Neural progenitor cell (in vitro differentiated cells): Measurements from ENCODE around the gene TRIP13. TPM values are rescaled to one million over a fixed set of nuclear protein-coding genes. Genes with fewer than 3 reads are reported as not detected.

ENCODE experiments used
- DNase-seq: peaks from one replicate; pipeline ENCODE4 v3.0.0-alpha.2; 2016; ENCODE audit warnings: low spot score
- H2AFZ ChIP-seq: fragments of 200-600 bp; sonication (generic); replicated peaks from 2 replicates; pipeline ENCODE4 v1.6.1; 2016; ENCODE audit warnings: antibody characterized with exemption
- H3F3A ChIP-seq: fragments of 200-600 bp; sonication (generic); 2 replicates; pipeline ENCODE4 v1.6.1; 2016; ENCODE audit warnings: antibody characterized with exemption, low read depth
- H3K27ac ChIP-seq: fragments of 200-600 bp; sonication (generic); 2 replicates; pipeline ENCODE4 v1.5.1; 2016; ENCODE audit warnings: mild to moderate bottlenecking
- H3K27me3 ChIP-seq: fragments of 200-600 bp; sonication (generic); 2 replicates; pipeline ENCODE4 v1.6.1; 2016; ENCODE audit warnings: mild to moderate bottlenecking, moderate library complexity
- H3K36me3 ChIP-seq: fragments of 200-600 bp; sonication (generic); 2 replicates; pipeline ENCODE4 v1.5.1; 2016
- H3K4me1 ChIP-seq: fragments of 200-600 bp; sonication (generic); 2 replicates; pipeline ENCODE4 v1.6.1; 2016; ENCODE audit warnings: mixed run types
- H3K4me2 ChIP-seq: fragments of 200-600 bp; sonication (generic); 2 replicates; pipeline ENCODE4 v1.6.1; 2016
- H3K4me3 ChIP-seq: fragments of 200-600 bp; sonication (generic); 2 replicates; pipeline ENCODE4 v1.5.1; 2016
- H3K79me2 ChIP-seq: fragments of 200-600 bp; sonication (generic); 2 replicates; pipeline ENCODE4 v1.6.1; 2016; ENCODE audit warnings: low read depth
- H3K9ac ChIP-seq: fragments of 200-600 bp; sonication (generic); 2 replicates; pipeline ENCODE4 v1.6.1; 2016
- H3K9me3 ChIP-seq: fragments of 200-600 bp; sonication (generic); 2 replicates; pipeline ENCODE4 v1.5.1; 2016; ENCODE audit warnings: low read depth
- H4K20me1 ChIP-seq: fragments of 200-600 bp; sonication (generic); 2 replicates; pipeline ENCODE4 v1.6.1; 2016; ENCODE audit warnings: low read depth
- H3K27ac Mint-ChIP-seq: 3 replicates; pipeline ENCODE4 v1.8.0; 2021; ENCODE audit warnings: mixed read lengths
- H3K27me3 Mint-ChIP-seq: 2 replicates; pipeline ENCODE4 v1.8.0; 2022; ENCODE audit warnings: low read depth, mild to moderate bottlenecking, inconsistent platforms, moderate library complexity, mixed read lengths; ENCODE audit not compliant: insufficient read depth
- H3K36me3 Mint-ChIP-seq: 3 replicates; pipeline ENCODE4 v1.8.0; 2021; ENCODE audit warnings: mixed read lengths
- H3K4me1 Mint-ChIP-seq: 3 replicates; pipeline ENCODE4 v1.8.0; 2021; ENCODE audit warnings: mixed read lengths
- H3K4me3 Mint-ChIP-seq: 3 replicates; pipeline ENCODE4 v1.8.0; 2021; ENCODE audit warnings: mild to moderate bottlenecking, moderate library complexity, mixed read lengths
- H3K9me3 Mint-ChIP-seq: 3 replicates; pipeline ENCODE4 v1.8.0; 2020; ENCODE audit warnings: mixed read lengths
- EZH2 ChIP-seq: fragments of 200-600 bp; sonication (generic); IDR thresholded peaks from 2 replicates; pipeline ENCODE4 v1.6.1; 2017; ENCODE audit warnings: antibody characterized with exemption, mild to moderate bottlenecking, moderate library complexity
- EZH2phosphoT487 ChIP-seq: fragments of 200-600 bp; sonication (generic); IDR thresholded peaks from 2 replicates; pipeline ENCODE4 v1.6.1; 2017; ENCODE audit warnings: antibody characterized with exemption
- total RNA-seq: library from RNA; depleted of rRNA; stranded (reverse); fragments of >200 nt; gene quantifications from 2 replicates; pipeline ENCODE4 v1.2.3, GENCODE V29; 2015; ENCODE audit warnings: low replicate concordance
- TF ChIP-seq, protein P1 (sequence below): fragments of 200-600 bp; sonication (generic); IDR thresholded peaks from 2 replicates; pipeline ENCODE4 v1.5.1; 2017; ENCODE audit warnings: antibody characterized with exemption, mild to moderate bottlenecking

The TRIP13 gene
- total RNA-seq, 1 donor from 2014 or later: 32.3 TPM

DNA sequence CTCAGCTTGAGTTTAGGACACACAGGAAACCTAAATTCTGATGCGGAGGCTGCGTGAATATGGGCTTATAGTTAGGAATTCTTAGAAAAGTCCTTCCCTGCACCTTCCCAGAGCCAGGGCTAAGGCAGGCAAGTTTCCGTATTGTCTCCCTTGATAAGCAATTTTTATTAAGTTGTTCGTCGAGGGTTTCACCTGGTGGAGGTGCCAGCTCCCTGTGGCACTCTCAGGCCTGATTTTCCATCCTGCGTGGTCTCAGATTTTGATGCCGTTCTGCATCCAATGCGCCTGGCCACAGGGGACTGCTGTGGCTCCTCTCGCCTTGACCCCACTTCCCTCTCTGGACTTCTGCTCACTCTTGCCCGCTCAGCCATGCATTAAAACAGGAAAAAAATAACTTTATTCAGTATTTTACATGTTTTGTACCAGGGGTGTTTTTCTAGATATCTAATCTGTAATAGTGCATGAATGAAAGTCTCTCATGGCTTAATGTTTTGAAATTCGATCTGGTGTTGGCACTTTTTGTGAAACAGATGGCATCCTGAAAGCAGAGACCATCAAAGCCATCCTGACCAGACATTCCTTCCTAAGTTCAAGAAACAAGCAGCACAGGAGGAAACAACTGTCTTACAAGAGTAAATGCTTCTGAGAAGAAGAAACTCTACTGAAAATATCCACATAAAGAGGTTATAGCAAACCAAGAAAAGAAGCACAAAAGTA, 50.7 kb downstream of the TRIP13 start:
- no peak overlapping the region for H2AFZ ChIP-seq
- peaks cover 13% of the 10 kb centered on the region for H3K4me1 ChIP-seq
- H3K27ac Mint-ChIP-seq: peak overlapping the region; percentile 5
- H3K9me3 ChIP-seq: no peaks in the 10 kb centered on the region
- H4K20me1 ChIP-seq: no peaks in the 10 kb centered on the region
- no peak overlapping the region for H3K4me3 Mint-ChIP-seq
- H3F3A ChIP-seq: peaks cover 7% of the 10 kb centered on the region
- H3K4me3 ChIP-seq: no peak overlapping the region
- peaks cover 11% of the 10 kb centered on the region for H3K27me3 Mint-ChIP-seq
- H3K27me3 ChIP-seq: peaks cover 40% of the 10 kb centered on the region
- no peak for DNase-seq
- H3K79me2 ChIP-seq: no peaks in the 10 kb centered on the region
- H3K4me1 Mint-ChIP-seq: peaks cover 44% of the 10 kb centered on the region
- no peak overlapping the region for H3K4me2 ChIP-seq
- no peak overlapping the region for H3K9ac ChIP-seq
- no peaks in the 10 kb centered on the region for H3K36me3 ChIP-seq
- H3K36me3 Mint-ChIP-seq: no peaks in the 10 kb centered on the region
- H3K27ac ChIP-seq: no peak overlapping the region
- H3K9me3 Mint-ChIP-seq: peaks cover 5% of the 10 kb centered on the region
- TF ChIP-seq EZH2 (no peak), EZH2phosphoT487 (no peak)
- TF ChIP-seq, protein P1, sequence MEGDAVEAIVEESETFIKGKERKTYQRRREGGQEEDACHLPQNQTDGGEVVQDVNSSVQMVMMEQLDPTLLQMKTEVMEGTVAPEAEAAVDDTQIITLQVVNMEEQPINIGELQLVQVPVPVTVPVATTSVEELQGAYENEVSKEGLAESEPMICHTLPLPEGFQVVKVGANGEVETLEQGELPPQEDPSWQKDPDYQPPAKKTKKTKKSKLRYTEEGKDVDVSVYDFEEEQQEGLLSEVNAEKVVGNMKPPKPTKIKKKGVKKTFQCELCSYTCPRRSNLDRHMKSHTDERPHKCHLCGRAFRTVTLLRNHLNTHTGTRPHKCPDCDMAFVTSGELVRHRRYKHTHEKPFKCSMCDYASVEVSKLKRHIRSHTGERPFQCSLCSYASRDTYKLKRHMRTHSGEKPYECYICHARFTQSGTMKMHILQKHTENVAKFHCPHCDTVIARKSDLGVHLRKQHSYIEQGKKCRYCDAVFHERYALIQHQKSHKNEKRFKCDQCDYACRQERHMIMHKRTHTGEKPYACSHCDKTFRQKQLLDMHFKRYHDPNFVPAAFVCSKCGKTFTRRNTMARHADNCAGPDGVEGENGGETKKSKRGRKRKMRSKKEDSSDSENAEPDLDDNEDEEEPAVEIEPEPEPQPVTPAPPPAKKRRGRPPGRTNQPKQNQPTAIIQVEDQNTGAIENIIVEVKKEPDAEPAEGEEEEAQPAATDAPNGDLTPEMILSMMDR: no peak

DNA sequence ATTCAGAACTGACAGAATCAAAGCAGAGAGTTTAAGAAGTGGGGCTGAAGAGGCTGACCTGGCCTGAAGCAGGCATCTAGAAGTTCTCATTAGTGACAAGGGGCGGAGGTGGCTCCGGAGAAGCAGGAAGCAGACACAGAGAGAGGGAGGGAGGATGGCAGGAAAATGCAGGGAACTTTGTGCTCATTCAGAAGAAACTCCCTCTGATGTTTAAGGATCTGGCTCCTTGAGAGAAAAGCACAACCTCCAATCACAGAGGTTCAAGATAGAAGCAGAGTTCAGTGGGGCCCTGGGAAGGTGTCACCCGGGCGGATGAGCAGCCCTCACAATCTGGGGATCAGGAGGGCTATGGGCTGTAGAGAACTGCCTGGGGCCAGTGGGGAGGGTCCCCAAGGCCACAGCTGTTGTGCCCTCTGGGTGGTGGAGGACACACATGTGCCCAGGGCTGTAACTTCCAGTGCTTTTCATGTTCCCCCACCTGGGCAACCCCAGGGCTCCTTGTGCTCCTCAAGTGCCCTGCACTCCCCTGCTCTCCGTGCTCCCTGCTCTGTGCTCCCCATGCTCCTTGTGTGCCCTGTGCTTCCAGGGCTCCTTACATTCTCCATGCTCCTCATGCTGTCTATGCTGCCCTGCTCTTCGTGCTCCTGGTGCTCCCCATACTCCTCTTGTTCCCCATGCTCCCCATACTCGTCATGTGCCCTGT, 51.4 kb downstream of the TRIP13 start:
- Histone ChIP-seq H3K4me3 (no peak overlapping the region), H4K20me1 (no peaks in the 10 kb centered on the region), H3K4me2 (no peak overlapping the region), H3K27ac (no peak overlapping the region), H3K9me3 (no peaks in the 10 kb centered on the region), H2AFZ (no peak overlapping the region), H3K36me3 (no peaks in the 10 kb centered on the region), H3K27me3 (peaks cover 40% of the 10 kb centered on the region), H3K9ac (no peak overlapping the region), H3K79me2 (no peaks in the 10 kb centered on the region), H3K4me1 (peaks cover 13% of the 10 kb centered on the region), H3F3A (peaks cover 7% of the 10 kb centered on the region)
- no peak overlapping the region for H3K4me3 Mint-ChIP-seq
- no peaks in the 10 kb centered on the region for H3K36me3 Mint-ChIP-seq
- peaks cover 5% of the 10 kb centered on the region for H3K9me3 Mint-ChIP-seq
- peaks cover 11% of the 10 kb centered on the region for H3K27me3 Mint-ChIP-seq
- no peak for DNase-seq
- TF ChIP-seq, protein P1: no peak
- no peak for TF ChIP-seq EZH2
- no peak for TF ChIP-seq EZH2phosphoT487
- H3K4me1 Mint-ChIP-seq: peaks cover 44% of the 10 kb centered on the region
- H3K27ac Mint-ChIP-seq: peak overlapping the region; percentile 5

DNA sequence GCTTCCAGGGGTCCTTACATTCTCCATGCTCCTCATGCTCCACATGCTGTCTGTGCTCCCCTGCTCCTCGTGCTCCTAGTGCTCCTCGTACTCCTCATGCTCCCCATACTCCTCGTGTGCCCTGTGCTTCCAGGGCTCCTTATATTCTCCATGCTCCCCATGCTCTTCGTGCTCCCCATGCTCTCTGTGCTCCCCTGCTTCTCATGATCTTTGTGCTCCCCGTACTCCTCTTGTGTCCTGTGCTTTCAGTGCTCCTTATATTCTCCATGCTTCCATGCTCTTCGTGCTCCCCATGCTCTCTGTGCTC, 51.9 kb downstream of the TRIP13 start:
- no peak overlapping the region for H3K4me2 ChIP-seq
- Mint-ChIP-seq H3K36me3 (no peaks in the 10 kb centered on the region), H3K4me3 (peak overlapping the region; percentile 11), H3K9me3 (peaks cover 5% of the 10 kb centered on the region), H3K27ac (no peak overlapping the region), H3K4me1 (peaks cover 44% of the 10 kb centered on the region), H3K27me3 (peaks cover 10% of the 10 kb centered on the region)
- H3K27me3 ChIP-seq: peaks cover 36% of the 10 kb centered on the region
- H3K4me1 ChIP-seq: peaks cover 13% of the 10 kb centered on the region
- no peak overlapping the region for H2AFZ ChIP-seq
- no peaks in the 10 kb centered on the region for H3K9me3 ChIP-seq
- TF ChIP-seq EZH2 (no peak), EZH2phosphoT487 (no peak)
- TF ChIP-seq, protein P1: no peak
- H4K20me1 ChIP-seq: no peaks in the 10 kb centered on the region
- H3K79me2 ChIP-seq: no peaks in the 10 kb centered on the region
- H3K4me3 ChIP-seq: no peak overlapping the region
- no peak for DNase-seq
- no peak overlapping the region for H3K9ac ChIP-seq
- no peaks in the 10 kb centered on the region for H3K36me3 ChIP-seq
- peaks cover 7% of the 10 kb centered on the region for H3F3A ChIP-seq
- no peak overlapping the region for H3K27ac ChIP-seq
